RWPE2 (cell line): ENCODE data around the gene TBC1D1.

Source experiments
- ATAC-seq: fragments of 200-7000 bp; cut with Tn5 transposase; 3 replicates; pipeline ENCODE4 v1.9.1; 2021; ENCODE audit warnings: low read depth
- DNase-seq: peaks from one replicate; pipeline ENCODE4 v3.0.0-alpha.2; 2020; ENCODE audit warnings: low spot score
- H3K27ac ChIP-seq: fragments of 450-650 bp; 2 replicates; pipeline ENCODE4 v1.5.1; 2017; ENCODE audit warnings: mild to moderate bottlenecking; ENCODE audit not compliant: poor library complexity, severe bottlenecking
- H3K27me3 ChIP-seq: fragments of 250-450 bp; sonication (Bioruptor Pico); 2 replicates; pipeline ENCODE4 v1.5.1; 2021; ENCODE audit warnings: mild to moderate bottlenecking, moderate library complexity; ENCODE audit not compliant: insufficient read depth, poor library complexity, severe bottlenecking
- H3K36me3 ChIP-seq: fragments of 250-450 bp; sonication (Bioruptor Pico); 2 replicates; pipeline ENCODE4 v1.5.1; 2020; ENCODE audit warnings: low read depth, mild to moderate bottlenecking, moderate library complexity
- H3K4me1 ChIP-seq: fragments of 250-450 bp; sonication (Bioruptor Pico); 2 replicates; pipeline ENCODE4 v1.5.1; 2021; ENCODE audit warnings: mild to moderate bottlenecking, moderate library complexity; ENCODE audit not compliant: insufficient read depth, poor library complexity, severe bottlenecking
- H3K4me3 ChIP-seq: fragments of 250-450 bp; sonication (Bioruptor Pico); 2 replicates; pipeline ENCODE4 v1.5.1; 2021; ENCODE audit warnings: mild to moderate bottlenecking, moderate library complexity; ENCODE audit not compliant: severe bottlenecking
- H3K9me3 ChIP-seq: fragments of 250-450 bp; sonication (Bioruptor Pico); 2 replicates; pipeline ENCODE4 v1.5.1; 2021; ENCODE audit warnings: mild to moderate bottlenecking, moderate library complexity; ENCODE audit not compliant: severe bottlenecking
- TF ChIP-seq, protein P1 (sequence below): fragments of 450-650 bp; IDR thresholded peaks from one replicate; pipeline ENCODE4 v1.5.1; 2017; ENCODE audit warnings: mild to moderate bottlenecking, moderate library complexity; ENCODE audit not compliant: poor library complexity, severe bottlenecking

TBC1D1 gene

GRCh38 chr4:38185406-38186144 is 294.7 kb downstream of the TBC1D1 start:
- ATAC-seq (no peak), DNase-seq (no peak)
- Histone ChIP-seq H3K9me3 (no peaks in the 10 kb centered on the region), H3K27ac (no peak overlapping the region), H3K4me1 (peaks cover 22% of the 10 kb centered on the region), H3K36me3 (no peaks in the 10 kb centered on the region), H3K4me3 (no peak overlapping the region), H3K27me3 (no peaks in the 10 kb centered on the region)
- TF ChIP-seq, protein P1, sequence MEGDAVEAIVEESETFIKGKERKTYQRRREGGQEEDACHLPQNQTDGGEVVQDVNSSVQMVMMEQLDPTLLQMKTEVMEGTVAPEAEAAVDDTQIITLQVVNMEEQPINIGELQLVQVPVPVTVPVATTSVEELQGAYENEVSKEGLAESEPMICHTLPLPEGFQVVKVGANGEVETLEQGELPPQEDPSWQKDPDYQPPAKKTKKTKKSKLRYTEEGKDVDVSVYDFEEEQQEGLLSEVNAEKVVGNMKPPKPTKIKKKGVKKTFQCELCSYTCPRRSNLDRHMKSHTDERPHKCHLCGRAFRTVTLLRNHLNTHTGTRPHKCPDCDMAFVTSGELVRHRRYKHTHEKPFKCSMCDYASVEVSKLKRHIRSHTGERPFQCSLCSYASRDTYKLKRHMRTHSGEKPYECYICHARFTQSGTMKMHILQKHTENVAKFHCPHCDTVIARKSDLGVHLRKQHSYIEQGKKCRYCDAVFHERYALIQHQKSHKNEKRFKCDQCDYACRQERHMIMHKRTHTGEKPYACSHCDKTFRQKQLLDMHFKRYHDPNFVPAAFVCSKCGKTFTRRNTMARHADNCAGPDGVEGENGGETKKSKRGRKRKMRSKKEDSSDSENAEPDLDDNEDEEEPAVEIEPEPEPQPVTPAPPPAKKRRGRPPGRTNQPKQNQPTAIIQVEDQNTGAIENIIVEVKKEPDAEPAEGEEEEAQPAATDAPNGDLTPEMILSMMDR = no peak

DNA sequence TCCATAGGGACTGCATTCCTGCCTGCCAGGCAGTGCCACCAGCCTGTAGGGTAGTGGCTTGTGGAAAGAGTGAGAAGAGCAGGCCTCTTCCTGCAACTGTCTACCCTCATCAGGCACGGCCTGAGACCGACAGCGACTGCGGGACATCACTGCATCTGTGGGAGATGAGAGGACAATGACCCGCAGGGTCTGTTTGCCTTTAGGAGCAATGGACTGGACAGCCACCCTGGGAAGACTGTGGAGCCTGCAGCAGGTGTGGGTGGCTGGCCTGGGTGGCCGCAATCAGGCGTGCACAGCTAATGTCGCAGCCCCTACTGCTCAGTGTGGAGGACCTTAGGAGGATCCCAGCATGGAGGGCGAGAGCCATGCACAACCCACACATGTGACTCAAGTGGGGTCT is 297.3 kb downstream of the TBC1D1 start:
- DNase-seq = no peak
- peaks cover 33% of the 10 kb centered on the region for H3K4me1 ChIP-seq

GRCh38 chr4:38188631-38189101 is 297.8 kb downstream of the TBC1D1 start:
- H3K27ac ChIP-seq = peak overlapping the region; percentile 50

More for the DNA sequence above, 297.3 kb downstream of the TBC1D1 start:
- Histone ChIP-seq H3K9me3 (no peaks in the 10 kb centered on the region), H3K4me3 (no peak overlapping the region), H3K27ac (peak overlapping the region; percentile 50), H3K27me3 (no peaks in the 10 kb centered on the region), H3K36me3 (no peaks in the 10 kb centered on the region)
- no peak for ATAC-seq
- TF ChIP-seq, protein P1 = no peak

More at GRCh38 chr4:38188631-38189101, 297.8 kb downstream of the TBC1D1 start:
- no peak overlapping the region for H3K4me3 ChIP-seq
- no peaks in the 10 kb centered on the region for H3K27me3 ChIP-seq
- H3K4me1 ChIP-seq = peaks cover 33% of the 10 kb centered on the region
- DNase-seq (peak; percentile 72), ATAC-seq (peak; percentile 53)
- no peaks in the 10 kb centered on the region for H3K9me3 ChIP-seq
- H3K36me3 ChIP-seq = no peaks in the 10 kb centered on the region
- TF ChIP-seq, protein P1 = no peak
